GM12892 (cell line): ENCODE results near the gene SFRP5.

ENCODE experiments used
- POLR2A ChIP-seq: IDR thresholded peaks from 2 replicates; pipeline ENCODE4 v1.6.1; 2011; ENCODE audit warnings: low read depth, low read length, control low read depth
- POLR2AphosphoS5 ChIP-seq: IDR thresholded peaks from 2 replicates; pipeline ENCODE4 v1.6.1; 2011; ENCODE audit warnings: low read depth, low read length, control low read depth

GRCh38 chr10:97765201-97765600 is 6.6 kb downstream of the SFRP5 start:
- TF ChIP-seq POLR2A, result no peak
- no peak for TF ChIP-seq POLR2AphosphoS5
